AG09309 (cell line): ENCODE measurements around the gene ARMH1.

Experiments used
- DNase-seq: peaks from one replicate; pipeline ENCODE4 v3.0.0-alpha.2; 2010; ENCODE audit warnings: low read depth
- H3K4me3 ChIP-seq: 2 replicates; pipeline ENCODE4 v1.5.1; 2011; ENCODE audit warnings: mild to moderate bottlenecking, low read depth, low read length, moderate library complexity; ENCODE audit not compliant: control insufficient read depth
- TF ChIP-seq, protein P1 (sequence below): IDR thresholded peaks from 2 replicates; pipeline ENCODE4 v1.5.1; 2011; ENCODE audit warnings: mild to moderate bottlenecking, low read depth, low read length, inconsistent platforms; ENCODE audit not compliant: insufficient read depth, control insufficient read depth; ENCODE audit errors: missing control alignments

ARMH1 gene

DNA sequence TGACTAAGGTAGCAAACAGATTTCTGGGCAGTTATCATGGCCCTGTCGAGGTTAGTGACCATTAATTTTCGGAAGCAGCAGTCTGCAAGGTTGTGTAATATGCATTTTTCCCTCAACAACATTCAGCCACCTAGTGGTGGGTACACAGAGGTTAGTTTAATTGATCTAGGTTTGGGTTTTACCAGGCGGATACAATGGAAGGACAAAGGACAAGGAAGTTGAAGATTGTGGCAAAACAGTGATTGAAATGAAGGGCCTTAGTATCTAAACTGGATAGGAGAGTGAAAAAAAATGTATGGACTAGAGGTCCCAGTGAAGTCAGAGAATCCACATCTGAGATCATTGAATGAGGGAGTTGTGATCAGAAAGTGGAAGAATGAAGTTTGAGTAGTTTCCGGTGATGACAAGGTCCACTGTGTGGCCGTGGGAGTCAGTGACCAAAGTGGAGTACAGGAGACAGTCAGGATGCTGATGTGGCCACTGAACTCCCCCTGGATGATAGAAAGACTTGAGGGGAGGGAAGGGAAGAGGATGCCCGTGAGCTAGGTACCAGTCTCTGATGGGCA lies 2.8 kb downstream of the ARMH1 start:
- H3K4me3 ChIP-seq, result no peak overlapping the region
- TF ChIP-seq, protein P1, sequence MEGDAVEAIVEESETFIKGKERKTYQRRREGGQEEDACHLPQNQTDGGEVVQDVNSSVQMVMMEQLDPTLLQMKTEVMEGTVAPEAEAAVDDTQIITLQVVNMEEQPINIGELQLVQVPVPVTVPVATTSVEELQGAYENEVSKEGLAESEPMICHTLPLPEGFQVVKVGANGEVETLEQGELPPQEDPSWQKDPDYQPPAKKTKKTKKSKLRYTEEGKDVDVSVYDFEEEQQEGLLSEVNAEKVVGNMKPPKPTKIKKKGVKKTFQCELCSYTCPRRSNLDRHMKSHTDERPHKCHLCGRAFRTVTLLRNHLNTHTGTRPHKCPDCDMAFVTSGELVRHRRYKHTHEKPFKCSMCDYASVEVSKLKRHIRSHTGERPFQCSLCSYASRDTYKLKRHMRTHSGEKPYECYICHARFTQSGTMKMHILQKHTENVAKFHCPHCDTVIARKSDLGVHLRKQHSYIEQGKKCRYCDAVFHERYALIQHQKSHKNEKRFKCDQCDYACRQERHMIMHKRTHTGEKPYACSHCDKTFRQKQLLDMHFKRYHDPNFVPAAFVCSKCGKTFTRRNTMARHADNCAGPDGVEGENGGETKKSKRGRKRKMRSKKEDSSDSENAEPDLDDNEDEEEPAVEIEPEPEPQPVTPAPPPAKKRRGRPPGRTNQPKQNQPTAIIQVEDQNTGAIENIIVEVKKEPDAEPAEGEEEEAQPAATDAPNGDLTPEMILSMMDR, result peak; percentile 46
- DNase-seq, result no peak

DNA sequence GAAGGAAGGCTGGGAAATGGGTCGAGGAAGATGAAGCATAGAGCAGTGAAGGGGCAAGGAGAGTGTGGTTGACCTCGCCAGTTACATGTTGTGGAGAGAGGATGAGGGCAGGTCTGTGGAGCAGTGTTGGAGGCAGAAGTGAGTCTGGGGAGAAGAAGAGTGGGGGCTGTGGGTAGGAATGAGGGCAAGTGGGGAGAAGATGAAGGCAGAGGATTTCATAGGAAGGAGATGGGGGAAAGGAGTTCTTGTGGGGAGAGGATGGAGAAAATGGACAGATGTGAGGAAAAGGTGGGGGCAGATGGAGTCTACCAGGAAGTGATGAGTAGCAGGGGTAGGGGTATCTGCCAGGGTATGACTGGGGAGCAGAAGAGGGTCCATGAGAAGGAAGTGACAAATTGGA lies 3.6 kb downstream of the ARMH1 start:
- DNase-seq, result no peak
- no peak overlapping the region for H3K4me3 ChIP-seq
- TF ChIP-seq, protein P1, result no peak

DNA sequence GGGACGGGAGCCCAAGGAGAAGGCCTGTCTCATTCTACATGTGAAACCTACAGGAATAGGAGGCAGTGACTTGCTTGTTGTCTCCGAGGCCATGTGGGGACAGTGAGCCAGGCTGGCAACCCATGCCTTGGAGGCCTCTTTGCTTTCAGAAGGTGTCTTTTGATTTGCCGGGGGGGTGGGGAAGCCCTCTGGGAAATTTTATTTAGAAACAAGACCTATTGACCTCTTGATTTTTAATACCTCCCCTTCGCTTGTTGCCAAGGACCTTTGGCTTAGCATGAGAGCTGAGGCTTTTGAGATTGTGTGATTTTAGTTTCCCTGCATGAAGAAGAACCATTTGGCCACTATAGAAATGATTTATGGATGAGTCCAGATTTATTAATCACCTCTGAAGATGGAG lies 4.1 kb downstream of the ARMH1 start:
- no peak overlapping the region for H3K4me3 ChIP-seq
- TF ChIP-seq, protein P1, result no peak
- no peak for DNase-seq

DNA sequence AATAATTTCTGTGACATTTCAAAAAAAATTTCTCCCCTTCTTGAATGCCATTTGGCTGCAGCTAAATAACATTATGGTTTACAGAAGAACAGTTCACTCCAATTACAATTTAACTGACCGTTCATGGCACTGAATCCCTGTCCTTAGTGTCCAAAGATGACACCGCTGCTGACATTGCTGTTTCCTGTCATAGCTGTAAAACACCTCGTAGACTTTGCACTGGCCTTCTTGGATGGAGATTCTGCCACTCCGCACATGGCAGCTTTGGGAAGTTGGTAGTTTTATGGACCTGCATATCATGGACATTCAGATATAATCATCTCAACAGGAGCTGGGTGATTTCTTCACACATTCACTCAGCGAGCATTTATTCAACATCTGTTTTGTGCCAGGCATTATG lies 5.0 kb downstream of the ARMH1 start:
- TF ChIP-seq, protein P1, result no peak
- no peak for DNase-seq
- H3K4me3 ChIP-seq, result no peak overlapping the region

DNA sequence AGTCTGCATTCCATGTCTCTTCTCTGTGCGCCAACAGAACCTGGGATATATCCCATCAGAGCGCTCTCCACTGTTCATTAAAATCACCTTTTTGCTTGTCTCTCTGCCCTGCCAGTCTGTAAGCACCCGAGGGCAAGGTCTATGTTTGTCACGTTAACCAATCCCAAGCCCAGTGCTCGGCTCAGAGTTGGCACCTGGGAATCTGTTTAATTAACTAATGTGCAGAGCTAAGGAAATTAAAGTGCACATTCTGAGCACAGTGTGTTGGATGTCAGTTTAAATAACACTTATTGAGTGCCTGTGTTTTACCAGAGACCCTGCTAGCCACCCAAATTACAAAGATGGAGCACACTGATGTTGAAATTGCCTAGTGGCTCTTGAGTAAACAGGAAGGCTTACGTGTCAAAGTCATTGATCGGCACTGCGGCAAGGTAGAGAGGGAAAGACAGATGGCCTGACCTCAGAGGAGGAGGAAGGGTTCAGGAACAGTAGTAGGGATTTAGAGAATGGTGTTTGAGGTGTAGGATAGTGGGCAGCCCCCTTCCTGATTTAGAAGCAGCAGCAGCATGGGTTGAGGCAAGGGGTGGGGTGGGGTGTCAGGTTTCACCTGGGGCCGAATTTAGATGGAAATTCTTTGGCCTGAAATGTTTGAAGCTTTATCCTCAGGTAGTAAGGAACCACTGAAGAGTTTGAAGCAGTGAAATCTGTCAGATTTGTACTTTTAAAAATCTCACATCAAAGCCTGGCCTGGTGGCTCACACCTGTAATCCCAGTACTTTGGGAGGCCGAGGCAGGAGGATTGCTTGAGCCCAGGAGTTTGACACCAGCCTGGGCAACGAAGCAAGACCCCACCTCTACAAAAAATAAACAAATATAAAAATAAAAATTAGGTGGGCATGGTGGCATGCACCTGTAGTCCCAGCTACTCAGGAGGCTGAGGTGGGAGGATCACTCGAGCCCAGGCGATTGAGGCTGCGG lies 7.7 kb downstream of the ARMH1 start:
- TF ChIP-seq, protein P1, result no peak
- H3K4me3 ChIP-seq, result no peak overlapping the region

DNA sequence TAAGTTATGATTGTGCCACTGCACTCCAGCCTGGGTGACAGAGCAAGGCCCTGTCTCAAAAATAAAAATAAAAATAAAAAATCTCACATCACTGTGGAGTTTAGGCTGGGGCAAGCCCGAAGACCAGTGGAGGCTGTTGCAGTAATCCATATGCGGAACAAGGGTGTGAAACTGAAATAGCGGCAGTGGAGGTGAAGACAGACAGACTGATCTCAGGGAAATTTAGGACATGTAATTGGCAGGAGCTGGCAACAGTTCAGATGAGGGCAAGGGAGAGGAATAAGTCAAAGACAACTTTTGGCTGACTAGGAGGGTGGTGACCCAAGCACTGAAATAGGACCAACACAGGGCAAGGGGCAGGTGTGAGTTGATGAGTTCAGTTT lies 8.4 kb downstream of the ARMH1 start:
- TF ChIP-seq, protein P1, result no peak
- DNase-seq, result no peak
- H3K4me3 ChIP-seq, result no peak overlapping the region

More for the DNA sequence above, 7.7 kb downstream of the ARMH1 start:
- no peak for DNase-seq
